DMS 273 (cell line): ENCODE results near the gene GALNT8.
A peak's percentile ranks its signal among the peaks of the same experiment; 100 is the strongest.
"Not testable (repeated sequence)": the region's sequence is repeated elsewhere in the genome, so short reads cannot be mapped to it uniquely, and the experiment has no call there.

Experiments
- DNase-seq: peaks from one replicate; lab custom pipeline; 2025; ENCODE audit not compliant: unreplicated experiment; lab: John Stamatoyannopoulos, UW

Gene GALNT8

GRCh38 chr12:4719821-4720636 lies at the start of gene GALNT8:
Gene GALNT8, plus strand, starts transcription at chr12:4720400. Its CDS starts 278 bp downstream, at chr12:4720678.
- no peak for DNase-seq

GRCh38 chr12:4679711-4680110 lies 40.5 kb upstream of the GALNT8 start:
- DNase-seq: no peak

GRCh38 chr12:4681732-4682131 lies 38.5 kb upstream of the GALNT8 start:
- DNase-seq: no peak

DNA sequence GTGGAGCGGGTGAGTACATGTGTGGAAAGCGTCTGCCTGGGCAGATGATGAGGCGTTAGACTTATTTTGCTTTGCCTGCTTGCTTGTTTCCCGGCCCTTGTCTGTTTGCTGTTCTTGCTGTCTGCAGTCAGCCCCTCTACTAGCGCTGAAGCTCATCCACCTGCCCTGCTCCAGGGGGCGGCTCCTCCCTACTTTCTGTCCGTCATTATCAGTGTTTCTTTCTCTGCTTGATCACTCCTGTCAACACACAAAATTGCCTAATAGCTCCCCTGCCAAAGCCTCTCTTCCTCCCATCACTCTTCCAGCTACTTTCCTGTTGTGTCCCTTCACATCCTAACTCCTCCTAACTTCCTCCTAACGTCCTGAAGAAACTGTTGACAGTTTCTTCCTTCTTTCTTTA lies 34.9 kb upstream of the GALNT8 start:
- DNase-seq: no peak

GRCh38 chr12:4690760-4691159 lies 29.4 kb upstream of the GALNT8 start:
- no peak for DNase-seq

DNA sequence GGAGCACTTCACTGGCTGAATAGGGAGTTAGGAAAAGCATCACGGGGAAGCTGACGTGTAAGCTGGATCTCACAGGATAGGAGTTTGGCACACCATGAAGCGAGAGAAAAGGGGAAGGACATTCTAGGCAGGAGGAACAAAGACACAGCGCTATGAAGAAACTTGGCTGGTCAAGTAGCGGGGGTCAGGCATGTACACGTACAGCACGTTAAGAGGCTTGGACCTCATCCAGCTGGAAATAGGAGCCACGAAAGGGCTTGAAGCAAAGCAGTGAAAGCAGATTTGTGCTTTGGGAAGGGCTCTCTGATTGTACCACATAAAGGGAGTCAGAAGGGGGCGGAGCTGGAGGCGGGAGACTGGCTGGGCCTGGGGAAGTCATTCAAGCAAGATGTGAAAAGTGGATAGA lies 19.6 kb upstream of the GALNT8 start:
- peak; percentile 1 for DNase-seq

- DNase-seq: no peak
Observed at GRCh38 chr12:4701395-4702190, 18.6 kb upstream of the GALNT8 start.

DNA sequence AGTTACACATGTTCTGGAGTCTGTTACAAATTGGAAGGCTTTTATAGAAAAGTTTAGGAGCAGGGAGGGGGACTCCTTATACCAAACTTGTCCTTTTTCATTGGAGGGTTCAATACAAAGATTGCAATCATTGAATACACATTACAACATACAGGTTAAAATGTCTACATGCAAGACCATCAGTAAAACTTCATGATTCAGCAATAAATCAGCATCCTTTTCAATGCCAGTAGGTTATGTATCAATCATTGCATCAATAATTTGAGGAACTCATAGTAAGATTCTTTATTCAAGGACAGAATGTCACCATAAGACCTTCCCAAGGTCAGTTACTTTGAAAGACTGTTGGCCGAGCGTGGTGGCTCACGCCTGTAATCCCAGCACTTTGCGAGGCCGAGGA lies 16.5 kb upstream of the GALNT8 start:
- DNase-seq: no peak

- no peak for DNase-seq
Observed at GRCh38 chr12:4705824-4706223, 14.4 kb upstream of the GALNT8 start.

DNA sequence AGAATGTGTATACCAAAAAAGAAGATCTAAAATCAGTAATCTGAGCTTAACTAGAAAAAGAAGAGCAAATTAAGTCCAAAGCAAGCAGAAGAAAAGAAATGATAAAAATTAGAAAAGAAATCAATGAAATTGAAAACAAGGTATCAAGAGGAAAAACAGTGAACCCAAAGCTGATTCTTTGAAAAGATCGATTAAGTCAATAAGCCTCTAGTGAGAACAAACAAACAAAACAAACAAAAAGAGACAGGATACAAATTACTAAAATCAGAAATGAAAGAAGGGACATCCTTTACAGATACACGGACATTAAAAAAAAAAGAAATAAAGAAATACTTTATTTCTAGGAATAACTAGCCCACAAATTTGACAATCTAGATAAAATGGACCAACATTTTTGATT lies 12.9 kb upstream of the GALNT8 start:
- no peak for DNase-seq

GRCh38 chr12:4710113-4710512 lies 10.1 kb upstream of the GALNT8 start:
- no peak for DNase-seq

DNA sequence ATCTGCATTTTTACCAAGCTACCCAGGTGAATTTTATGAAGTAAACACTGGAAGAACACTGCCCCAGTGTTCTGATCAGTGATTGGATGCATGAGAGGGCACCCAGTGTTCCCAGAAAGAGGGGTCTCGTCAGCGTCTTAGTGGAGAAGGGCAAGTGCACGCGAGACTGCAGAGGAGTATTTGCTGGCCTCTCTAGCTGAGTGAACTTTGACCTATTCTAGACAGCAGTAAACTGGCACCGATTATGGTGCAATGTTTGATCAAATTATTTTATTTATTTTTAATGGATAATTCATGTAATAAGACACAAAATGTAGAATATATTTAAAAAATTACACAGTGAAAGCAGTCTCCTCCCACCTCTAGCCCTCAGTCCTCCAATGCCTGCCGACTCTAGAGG lies 5.3 kb upstream of the GALNT8 start:
- no peak for DNase-seq

DNA sequence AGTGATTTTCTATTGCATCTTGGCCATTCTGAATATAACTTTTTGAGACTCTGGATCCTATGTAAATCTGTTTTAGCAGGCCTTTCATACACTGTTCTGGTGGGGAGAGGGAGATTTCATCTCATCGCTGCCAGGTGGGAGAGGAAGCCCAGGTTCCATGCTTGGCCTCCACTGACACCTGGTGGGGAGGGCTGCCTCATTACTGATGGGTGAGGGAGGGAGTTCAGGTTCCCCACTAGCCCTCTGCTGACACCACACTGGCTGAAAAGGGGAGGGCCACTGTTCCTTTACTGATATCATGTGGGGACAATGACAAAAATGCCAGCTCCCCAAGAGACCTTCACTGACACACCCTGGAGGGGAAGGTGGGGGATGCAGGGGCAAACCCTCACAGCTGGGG lies 2.4 kb upstream of the GALNT8 start:
- no peak for DNase-seq

GRCh38 chr12:4720637-4720995 lies 416 bp downstream of the GALNT8 start:
- no peak for DNase-seq

DNA sequence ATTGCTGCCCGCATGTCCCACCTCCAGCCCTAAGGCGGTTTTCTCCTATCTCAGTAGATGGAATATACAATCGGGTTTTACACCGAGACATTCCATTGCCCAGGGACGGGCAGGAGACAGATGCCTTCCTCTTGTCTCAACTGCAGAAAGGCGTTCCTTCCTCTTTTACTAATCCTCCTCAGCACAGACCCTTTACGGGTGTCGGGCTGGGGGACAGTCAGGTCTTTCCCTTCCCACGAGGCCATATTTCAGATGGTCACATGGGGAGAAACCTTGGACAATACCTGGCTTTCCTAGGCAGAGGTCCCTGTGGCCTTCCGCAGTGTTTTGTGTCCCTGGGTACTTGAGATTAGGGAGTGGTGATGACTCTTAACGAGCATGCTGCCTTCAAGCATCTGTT lies 1.4 kb downstream of the GALNT8 start:
- DNase-seq: not testable (repeated sequence)

DNA sequence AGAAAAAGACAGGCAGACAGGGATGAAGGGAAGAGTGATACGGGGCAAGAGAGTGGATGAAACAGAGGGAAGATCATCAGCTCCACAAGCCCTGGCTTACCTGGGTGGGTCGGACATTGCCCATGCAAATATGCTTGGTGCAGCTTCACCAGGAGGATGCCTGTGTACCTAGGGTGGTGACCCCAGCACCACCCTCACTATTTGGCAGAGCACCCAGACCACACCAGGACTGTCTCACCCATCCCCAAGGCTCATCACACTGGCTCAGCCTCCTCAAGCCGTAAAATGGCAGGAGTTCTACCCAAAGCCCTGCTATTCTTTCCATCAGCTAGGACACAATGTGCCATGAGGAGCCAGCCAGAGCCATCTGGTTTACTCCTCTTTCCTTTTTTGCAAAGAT lies 3.0 kb downstream of the GALNT8 start:
- no peak for DNase-seq

GRCh38 chr12:4725057-4725456 lies 4.9 kb downstream of the GALNT8 start:
- DNase-seq: no peak

DNA sequence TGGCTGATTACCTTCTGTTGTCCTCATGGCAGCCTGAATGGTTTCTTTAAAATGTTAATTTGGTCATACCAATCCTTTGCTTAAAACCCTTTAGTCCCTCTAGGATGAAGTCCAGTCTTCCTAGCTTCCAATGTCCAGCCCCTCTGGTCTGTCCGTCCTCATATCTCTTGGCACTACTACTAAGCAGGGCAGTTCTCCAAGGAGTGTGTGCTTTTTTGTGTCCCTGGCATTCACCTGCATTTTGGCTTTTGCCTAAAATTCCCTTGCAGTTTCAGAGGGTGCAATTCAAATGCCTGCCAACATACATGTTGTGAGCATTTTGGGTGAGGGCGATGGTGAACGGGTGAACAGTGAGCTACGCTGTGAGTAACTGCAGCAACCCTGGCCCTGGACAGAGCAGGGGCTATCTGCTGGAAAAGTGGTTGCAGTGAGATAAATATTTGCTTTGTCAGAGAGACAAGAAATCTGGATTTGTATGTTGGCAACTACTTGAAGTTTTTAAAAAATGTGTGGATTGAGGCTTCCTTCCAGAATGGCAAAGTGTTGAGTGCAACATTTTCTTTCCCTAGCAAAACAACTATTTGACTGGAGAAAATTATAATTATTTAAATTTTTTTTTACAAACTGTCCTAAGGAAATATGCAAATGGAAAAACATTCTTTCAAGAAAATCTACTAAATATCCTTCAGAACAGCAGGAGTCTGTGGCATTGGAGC lies 14.6 kb downstream of the GALNT8 start:
- no peak for DNase-seq

- no peak for DNase-seq
Observed at GRCh38 chr12:4736091-4736490, 15.9 kb downstream of the GALNT8 start.

DNA sequence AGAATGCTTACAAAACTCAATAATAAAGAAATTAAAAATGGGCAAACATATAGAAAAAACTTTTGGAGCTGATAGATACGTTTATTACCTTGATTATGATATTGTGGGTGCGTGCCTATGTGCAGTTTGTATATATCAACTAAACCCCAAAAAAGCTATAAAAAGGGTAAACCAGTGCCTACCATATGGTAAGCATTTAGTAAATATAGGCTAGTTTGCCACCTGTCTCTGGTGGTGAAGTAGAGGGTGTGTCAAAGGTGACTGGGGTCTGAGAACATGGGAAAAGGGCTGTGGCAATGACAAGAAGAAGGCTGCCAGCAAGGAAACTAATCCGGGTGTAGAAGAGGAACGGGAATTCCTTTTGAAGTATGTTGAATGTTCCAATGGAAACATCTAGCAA lies 18.3 kb downstream of the GALNT8 start:
- DNase-seq: no peak

DNA sequence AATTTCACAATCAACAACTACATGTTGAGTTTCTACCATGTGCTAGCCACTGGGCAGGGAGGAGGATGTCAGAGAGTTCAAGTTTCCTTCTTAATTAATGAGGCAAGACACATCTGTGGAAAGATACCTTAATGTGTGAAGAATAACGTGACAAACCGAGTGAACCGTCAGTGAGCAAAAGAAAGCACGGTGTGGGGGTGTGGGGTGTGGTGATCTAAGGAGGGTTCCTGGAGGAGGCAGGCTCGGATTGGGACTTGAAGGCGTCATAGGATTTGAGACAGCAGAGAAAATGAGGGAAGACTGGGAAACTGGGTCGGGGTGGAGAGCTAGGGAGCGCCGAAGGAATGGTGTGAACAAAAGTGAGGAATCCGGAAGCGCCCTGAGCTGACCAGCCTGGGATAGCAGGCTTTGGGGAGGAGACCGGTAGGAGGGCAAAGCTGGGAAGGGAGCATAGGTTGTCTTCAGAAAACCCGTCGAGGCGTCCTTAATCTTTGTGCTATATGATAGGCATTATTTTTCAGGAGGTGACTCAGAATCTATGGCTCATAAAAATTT lies 22.3 kb downstream of the GALNT8 start:
- DNase-seq: no peak
